Mucosa of descending colon (tissue), 3 donors: ENCODE data around the gene MYRIP. TPM values are rescaled to one million over a fixed set of nuclear protein-coding genes. Genes with fewer than 3 reads are reported as not detected.
A peak's percentile ranks its signal among the peaks of the same experiment; 100 is the strongest.
"Not testable (repeated sequence)": the region's sequence is repeated elsewhere in the genome, so short reads cannot be mapped to it uniquely, and the experiment has no call there.

Experiments
- ATAC-seq: fragments of 200-7000 bp; cut with Tn5 transposase; one replicate; pipeline ENCODE4 v1.9.1; 2020; ENCODE audit warnings: mild to moderate bottlenecking, moderate library complexity
- DNase-seq, 3 donors: peaks; one replicate each; pipeline ENCODE4 v3.0.0-alpha.2; 2020
- H3K36me3 ChIP-seq: fragments of 200-600 bp; one replicate; pipeline ENCODE4 v1.8.0; 2021; ENCODE audit warnings: low read depth, mild to moderate bottlenecking
- H3K4me1 ChIP-seq: fragments of 200-600 bp; one replicate; pipeline ENCODE4 v1.8.0; 2021; ENCODE audit warnings: low read depth, mild to moderate bottlenecking
- H3K4me3 ChIP-seq: fragments of 200-600 bp; one replicate; pipeline ENCODE4 v1.8.0; 2021; ENCODE audit warnings: mild to moderate bottlenecking
- H3K9me3 ChIP-seq: fragments of 200-600 bp; one replicate; pipeline ENCODE4 v1.8.0; 2021; ENCODE audit warnings: mild to moderate bottlenecking
- intact Hi-C, 2 donors: fragments of 100-400 bp; cut with DNase I in 1 of 2; cut with micrococcal nuclease in 1 of 2; formaldehyde crosslinking; loops; one replicate each; pipeline versions ENCODE4 v1.11.0 to v1.11.1; 2022; cut with DNase I, micrococcal nuclease
- total RNA-seq, 3 donors: library from RNA; stranded (reverse); fragmentation: NEBNext Ultra II Directional in 2 of 3; extraction: Animal tissue kit (Norgen Biotek cat#: 25700) in 2 of 3; gene quantifications; one replicate each; pipeline versions ENCODE4 v1.2.1 to v1.2.4, GENCODE V29; 2021 to 2023
- TF ChIP-seq, protein P1 (sequence below): fragments of 200-600 bp; IDR thresholded peaks from one replicate; pipeline ENCODE4 v1.8.0; 2022; ENCODE audit warnings: antibody characterized with exemption, mild to moderate bottlenecking
- donor health status: DM: no; HTN: no; CAD: no; lungs with moderate emphysema.
- donor health status: DM: no; HTN: no; CAD: no.
- donor health status: DM: no; HTN: yes; CAD: no.

MYRIP gene
- total RNA-seq, 3 donors from 2014 or later, result 7.2 to 11.2 (median 9.9) TPM

DNA sequence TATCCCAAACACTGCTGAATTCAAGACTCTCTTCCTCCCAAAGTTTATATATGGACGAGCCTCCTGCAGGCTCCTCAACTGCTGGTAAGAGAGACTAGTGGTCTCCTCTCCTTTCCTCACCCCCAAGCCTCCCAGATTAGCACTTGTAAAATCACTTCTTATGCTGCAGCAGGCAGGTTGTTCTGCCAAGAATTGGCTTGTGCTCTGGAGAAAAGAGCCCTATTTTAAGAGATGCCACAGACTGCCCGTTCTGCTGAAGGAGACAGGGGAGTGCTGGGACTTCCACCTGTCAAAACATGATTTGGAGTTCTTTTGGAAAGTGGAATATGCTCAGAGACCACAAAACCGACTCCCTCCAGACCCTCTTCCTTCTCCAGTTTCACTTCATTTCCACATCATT is 269.2 kb downstream of the MYRIP start:
- no peaks in the 10 kb centered on the region for H3K9me3 ChIP-seq
- no peak overlapping the region for H3K4me3 ChIP-seq
- no peaks in the 10 kb centered on the region for H3K4me1 ChIP-seq
- TF ChIP-seq, protein P1, sequence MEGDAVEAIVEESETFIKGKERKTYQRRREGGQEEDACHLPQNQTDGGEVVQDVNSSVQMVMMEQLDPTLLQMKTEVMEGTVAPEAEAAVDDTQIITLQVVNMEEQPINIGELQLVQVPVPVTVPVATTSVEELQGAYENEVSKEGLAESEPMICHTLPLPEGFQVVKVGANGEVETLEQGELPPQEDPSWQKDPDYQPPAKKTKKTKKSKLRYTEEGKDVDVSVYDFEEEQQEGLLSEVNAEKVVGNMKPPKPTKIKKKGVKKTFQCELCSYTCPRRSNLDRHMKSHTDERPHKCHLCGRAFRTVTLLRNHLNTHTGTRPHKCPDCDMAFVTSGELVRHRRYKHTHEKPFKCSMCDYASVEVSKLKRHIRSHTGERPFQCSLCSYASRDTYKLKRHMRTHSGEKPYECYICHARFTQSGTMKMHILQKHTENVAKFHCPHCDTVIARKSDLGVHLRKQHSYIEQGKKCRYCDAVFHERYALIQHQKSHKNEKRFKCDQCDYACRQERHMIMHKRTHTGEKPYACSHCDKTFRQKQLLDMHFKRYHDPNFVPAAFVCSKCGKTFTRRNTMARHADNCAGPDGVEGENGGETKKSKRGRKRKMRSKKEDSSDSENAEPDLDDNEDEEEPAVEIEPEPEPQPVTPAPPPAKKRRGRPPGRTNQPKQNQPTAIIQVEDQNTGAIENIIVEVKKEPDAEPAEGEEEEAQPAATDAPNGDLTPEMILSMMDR, result no peak
- intact Hi-C loops, result no loop called here
- no peaks in the 10 kb centered on the region for H3K36me3 ChIP-seq
- no peak for DNase-seq
- no peak for ATAC-seq

DNA sequence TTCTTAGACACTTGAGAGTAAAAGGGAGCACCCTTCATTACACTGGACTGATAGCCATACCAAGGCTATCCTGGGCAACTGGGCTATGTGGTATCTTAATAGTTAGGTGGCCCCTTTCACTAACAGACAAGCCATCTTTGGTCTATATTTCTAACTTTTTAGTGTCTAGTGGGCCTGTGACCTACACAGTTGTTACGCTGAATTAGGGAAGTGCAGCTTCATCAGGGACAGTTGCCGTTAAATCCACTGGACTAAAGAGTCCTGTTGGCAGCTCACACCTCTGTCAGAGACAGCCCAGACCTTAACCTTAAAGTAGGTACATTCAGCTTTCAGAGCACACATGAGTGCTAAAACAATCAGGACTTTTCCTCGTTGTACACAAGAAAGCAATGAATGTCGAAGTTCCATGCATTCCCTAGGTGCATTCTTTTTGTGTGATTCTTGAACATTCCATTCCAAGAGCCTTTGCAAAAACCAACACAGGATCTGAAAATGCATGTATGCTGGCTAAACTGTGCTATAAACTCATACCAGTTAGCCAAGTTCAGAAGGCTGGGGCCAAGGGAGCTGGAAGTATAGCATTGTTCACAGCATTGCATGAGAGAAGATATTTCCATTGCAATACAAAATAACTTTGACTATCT is 269.9 kb downstream of the MYRIP start:
- no peak overlapping the region for H3K4me3 ChIP-seq
- no peaks in the 10 kb centered on the region for H3K9me3 ChIP-seq
- H3K4me1 ChIP-seq, result no peaks in the 10 kb centered on the region
- TF ChIP-seq, protein P1, result no peak
- DNase-seq (no peak), ATAC-seq (no peak)
- H3K36me3 ChIP-seq, result no peaks in the 10 kb centered on the region
- intact Hi-C loops, result no loop called here

- intact Hi-C loops, result no loop called here
- Histone ChIP-seq H3K36me3 (no peaks in the 10 kb centered on the region), H3K4me3 (no peak overlapping the region), H3K9me3 (no peaks in the 10 kb centered on the region), H3K4me1 (no peaks in the 10 kb centered on the region)
- TF ChIP-seq, protein P1, result no peak
- ATAC-seq (no peak), DNase-seq (no peak)
Measured at GRCh38 chr3:40079847-40080240, 270.4 kb downstream of the MYRIP start.

DNA sequence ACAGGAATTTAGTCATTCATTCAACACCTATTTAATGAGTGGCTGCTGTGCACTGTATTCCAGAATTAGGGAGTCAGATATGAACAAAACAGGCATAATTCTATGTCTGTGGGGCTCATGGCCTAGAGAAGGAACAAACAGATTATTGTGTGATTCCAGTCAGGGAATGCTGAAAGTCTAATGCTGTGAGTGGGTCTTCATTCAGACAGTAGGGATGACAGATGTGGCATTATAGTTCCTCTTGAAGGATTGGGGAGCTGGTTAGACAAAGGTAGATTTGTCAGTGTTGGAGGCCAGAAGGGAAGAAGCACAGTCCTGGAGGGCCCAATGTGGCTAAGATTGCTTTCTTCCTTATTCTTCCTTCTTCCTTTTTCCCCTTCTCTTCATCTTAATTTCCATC is 273.7 kb downstream of the MYRIP start:
- Histone ChIP-seq H3K4me1 (no peaks in the 10 kb centered on the region), H3K36me3 (no peaks in the 10 kb centered on the region), H3K4me3 (no peak overlapping the region), H3K9me3 (no peaks in the 10 kb centered on the region)
- DNase-seq (no peak), ATAC-seq (no peak)
- TF ChIP-seq, protein P1, result no peak
- intact Hi-C loops, result no loop called here

GRCh38 chr3:40084424-40084823 is 275.0 kb downstream of the MYRIP start:
- H3K9me3 ChIP-seq, intact Hi-C loops, H3K36me3 ChIP-seq, H3K4me1 ChIP-seq, ATAC-seq, DNase-seq, H3K4me3 ChIP-seq: not testable (repeated sequence)

DNA sequence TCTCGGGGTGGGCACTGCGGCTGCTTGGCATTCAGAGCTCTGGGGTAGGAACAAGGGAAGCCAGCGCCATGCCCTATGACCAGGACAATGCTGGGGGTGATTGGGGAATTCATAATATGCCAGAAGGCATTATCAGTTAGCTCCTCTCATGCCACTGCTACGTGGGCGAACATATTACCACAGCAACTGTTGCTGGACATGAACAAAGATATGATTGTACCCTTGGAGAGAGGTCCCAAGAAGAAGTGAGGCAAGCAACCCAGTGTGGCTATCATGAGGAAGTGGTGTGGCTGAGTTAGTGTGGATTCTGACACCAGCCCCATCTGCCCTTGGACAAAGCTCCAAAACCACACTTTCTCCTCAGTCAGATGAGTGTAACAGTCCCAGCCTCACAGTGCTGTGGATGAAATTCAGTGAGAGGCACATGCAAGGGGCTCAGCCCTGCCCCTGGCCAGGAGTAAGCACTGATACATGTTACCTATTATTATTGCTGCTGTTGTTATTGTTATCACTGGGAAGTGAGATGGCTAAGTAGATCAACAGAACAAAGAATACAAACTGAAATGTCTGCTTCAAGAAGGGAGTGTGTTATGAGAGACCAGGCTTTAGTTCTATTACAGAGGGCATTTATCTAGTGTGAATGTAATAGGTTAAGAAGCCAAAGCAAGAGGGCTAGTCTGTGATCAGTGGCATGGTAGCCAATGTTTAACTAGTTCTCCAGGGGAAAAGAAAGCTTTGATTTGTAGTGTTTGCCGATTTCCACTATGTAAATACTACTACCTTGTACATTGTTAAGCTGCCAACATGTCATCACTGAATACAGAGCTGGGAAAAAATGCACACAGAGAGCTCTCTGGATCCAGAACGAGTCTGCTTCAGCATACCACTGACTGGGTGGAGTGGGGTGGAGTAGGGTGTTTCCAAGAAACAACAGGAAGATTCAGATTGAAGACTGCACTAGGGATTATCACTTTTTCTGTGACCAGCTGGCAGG is 277.8 kb downstream of the MYRIP start:
- Histone ChIP-seq H3K36me3 (no peaks in the 10 kb centered on the region), H3K4me1 (no peaks in the 10 kb centered on the region), H3K4me3 (no peak overlapping the region), H3K9me3 (no peaks in the 10 kb centered on the region)
- intact Hi-C loops, result no loop called here
- TF ChIP-seq, protein P1, result no peak
- DNase-seq (peak in 1 of 3 donors; percentile 50), ATAC-seq (peak; percentile 94)
